Measurements from ENCODE around the gene LIFR.

DNA sequence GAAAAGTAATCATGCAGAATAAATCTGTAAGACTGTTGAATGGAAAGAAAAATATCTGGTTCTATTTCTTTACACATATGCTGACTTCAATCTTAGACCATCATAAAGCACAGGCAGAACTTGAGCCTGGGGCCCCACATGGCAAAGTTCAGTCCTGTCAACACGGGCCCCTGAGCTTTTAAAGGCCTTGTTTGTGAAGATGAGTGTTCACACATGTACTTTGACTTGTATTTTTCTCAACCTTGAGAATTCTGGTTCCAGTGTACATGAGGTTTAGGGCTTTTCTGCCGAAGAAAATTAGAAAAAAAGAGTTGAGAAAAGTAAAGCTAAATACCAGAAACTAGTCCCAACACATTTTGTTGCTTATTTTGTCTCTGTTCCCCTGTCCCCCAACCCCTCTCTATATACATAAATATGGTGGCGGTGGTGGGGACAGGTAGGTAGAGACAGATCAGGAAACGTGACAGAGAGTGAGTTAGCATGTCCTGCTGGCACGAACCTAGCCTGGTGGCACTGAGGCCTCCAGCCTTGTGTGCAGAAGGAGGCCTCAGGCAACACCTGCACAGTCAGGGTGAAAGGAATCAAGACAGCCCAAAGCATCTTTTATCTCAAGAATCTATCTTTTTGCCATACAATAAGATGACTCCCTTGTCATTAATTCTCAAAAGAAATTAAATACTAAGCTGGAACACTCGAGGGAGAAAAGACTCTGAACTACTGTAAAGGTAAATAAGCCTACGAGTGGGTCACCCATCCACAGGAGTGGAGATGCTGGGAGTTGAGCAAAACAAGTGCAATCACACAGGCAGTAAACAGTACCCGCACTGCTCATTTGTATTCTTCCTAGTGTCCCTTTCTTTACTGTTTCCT lies 22.9 kb downstream of the LIFR start:
- no peak for TF ChIP-seq POLR2A (IDR thresholded peaks at IDR 0.05)
- no peak for TF ChIP-seq EP300 (IDR thresholded peaks at IDR 0.05)
- TF ChIP-seq, protein P1, sequence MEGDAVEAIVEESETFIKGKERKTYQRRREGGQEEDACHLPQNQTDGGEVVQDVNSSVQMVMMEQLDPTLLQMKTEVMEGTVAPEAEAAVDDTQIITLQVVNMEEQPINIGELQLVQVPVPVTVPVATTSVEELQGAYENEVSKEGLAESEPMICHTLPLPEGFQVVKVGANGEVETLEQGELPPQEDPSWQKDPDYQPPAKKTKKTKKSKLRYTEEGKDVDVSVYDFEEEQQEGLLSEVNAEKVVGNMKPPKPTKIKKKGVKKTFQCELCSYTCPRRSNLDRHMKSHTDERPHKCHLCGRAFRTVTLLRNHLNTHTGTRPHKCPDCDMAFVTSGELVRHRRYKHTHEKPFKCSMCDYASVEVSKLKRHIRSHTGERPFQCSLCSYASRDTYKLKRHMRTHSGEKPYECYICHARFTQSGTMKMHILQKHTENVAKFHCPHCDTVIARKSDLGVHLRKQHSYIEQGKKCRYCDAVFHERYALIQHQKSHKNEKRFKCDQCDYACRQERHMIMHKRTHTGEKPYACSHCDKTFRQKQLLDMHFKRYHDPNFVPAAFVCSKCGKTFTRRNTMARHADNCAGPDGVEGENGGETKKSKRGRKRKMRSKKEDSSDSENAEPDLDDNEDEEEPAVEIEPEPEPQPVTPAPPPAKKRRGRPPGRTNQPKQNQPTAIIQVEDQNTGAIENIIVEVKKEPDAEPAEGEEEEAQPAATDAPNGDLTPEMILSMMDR (IDR thresholded peaks at IDR 0.05) = no peak
- TF ChIP-seq POLR2AphosphoS5 (IDR thresholded peaks at IDR 0.05) = no peak
